H1 (cell line): ENCODE measurements around the gene TFF3. TPM values are rescaled to one million over a fixed set of nuclear protein-coding genes. Genes with fewer than 3 reads are reported as not detected.

Experiments used
- SAP30 ChIP-seq: fragments of 300-600 bp; sonication (generic); IDR thresholded peaks from 2 replicates; pipeline ENCODE4 v1.7.1; 2012; ENCODE audit warnings: low read length, moderate library complexity, mild to moderate bottlenecking, inconsistent platforms; ENCODE audit not compliant: insufficient read depth, insufficient replicate concordance
- polyA plus RNA-seq, 7 experiments: library from polyadenylated mRNA; depleted of rRNA in 3 of 7; stranded (reverse) in 5 of 7; unstranded in 2 of 7; fragments of >200 nt in 5 of 7; fragments of 200-250 nt in 2 of 7; gene quantifications; 1 replicate in 5 of 7; 2 replicates in 1 of 7; 4 replicates in 1 of 7; pipeline versions ENCODE4 v1.2.1 to v1.2.3, GENCODE V29; 2011 to 2013; ENCODE audit warnings: missing spikeins in 2 of 7, mixed read lengths in 2 of 7
- total RNA-seq: library from RNA; stranded (reverse); fragmentation: NEBNext Ultra II Directional; extraction: Animal tissue kit (Norgen Biotek cat#: 25700); gene quantifications from 2 replicates; pipeline ENCODE4 v1.2.1, GENCODE V29; 2021

Gene TFF3
- total and polyA plus RNA-seq, 2 of the 8 experiments (the other 6 are each of a cell fraction or from before 2014, with no cell fraction given) = 1.7 to 6.7 TPM

GRCh38 chr21:42340187-42341050, 25.2 kb upstream of the TFF3 start (continued):
- TF ChIP-seq SAP30 = no peak
